AG09309 (cell line): ENCODE results near the gene HDAC6.
"Not testable (repeated sequence)": the region's sequence is repeated elsewhere in the genome, so short reads cannot be mapped to it uniquely, and the experiment has no call there.

ENCODE experiments used
- DNase-seq: peaks from one replicate; pipeline ENCODE4 v3.0.0-alpha.2; 2010; ENCODE audit warnings: low read depth
- H3K4me3 ChIP-seq: 2 replicates; pipeline ENCODE4 v1.5.1; 2011; ENCODE audit warnings: mild to moderate bottlenecking, low read depth, low read length, moderate library complexity; ENCODE audit not compliant: control insufficient read depth
- TF ChIP-seq, protein P1 (sequence below): IDR thresholded peaks from 2 replicates; pipeline ENCODE4 v1.5.1; 2011; ENCODE audit warnings: mild to moderate bottlenecking, low read depth, low read length, inconsistent platforms; ENCODE audit not compliant: insufficient read depth, control insufficient read depth; ENCODE audit errors: missing control alignments

HDAC6 gene

DNA sequence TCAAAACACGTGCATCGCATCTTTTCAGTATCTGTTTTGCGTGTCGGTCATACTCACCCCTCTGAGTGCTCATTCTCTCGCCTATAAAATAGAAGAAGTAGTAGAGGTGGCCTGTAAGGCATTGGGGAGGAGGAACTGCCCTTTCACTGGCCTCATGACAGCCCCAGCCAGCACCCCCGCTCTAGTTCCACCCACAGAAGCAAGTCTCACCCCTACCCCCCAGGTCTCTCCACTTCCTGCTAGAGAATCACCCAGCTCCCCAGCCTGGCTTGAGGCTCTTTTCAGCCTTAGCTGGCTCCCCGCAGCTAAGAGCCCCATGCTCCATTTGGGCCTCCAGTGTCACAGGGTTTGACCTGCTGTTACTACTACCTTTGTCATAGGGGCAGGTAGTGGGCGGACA is 11.8 kb downstream of the HDAC6 start:
- TF ChIP-seq, protein P1, sequence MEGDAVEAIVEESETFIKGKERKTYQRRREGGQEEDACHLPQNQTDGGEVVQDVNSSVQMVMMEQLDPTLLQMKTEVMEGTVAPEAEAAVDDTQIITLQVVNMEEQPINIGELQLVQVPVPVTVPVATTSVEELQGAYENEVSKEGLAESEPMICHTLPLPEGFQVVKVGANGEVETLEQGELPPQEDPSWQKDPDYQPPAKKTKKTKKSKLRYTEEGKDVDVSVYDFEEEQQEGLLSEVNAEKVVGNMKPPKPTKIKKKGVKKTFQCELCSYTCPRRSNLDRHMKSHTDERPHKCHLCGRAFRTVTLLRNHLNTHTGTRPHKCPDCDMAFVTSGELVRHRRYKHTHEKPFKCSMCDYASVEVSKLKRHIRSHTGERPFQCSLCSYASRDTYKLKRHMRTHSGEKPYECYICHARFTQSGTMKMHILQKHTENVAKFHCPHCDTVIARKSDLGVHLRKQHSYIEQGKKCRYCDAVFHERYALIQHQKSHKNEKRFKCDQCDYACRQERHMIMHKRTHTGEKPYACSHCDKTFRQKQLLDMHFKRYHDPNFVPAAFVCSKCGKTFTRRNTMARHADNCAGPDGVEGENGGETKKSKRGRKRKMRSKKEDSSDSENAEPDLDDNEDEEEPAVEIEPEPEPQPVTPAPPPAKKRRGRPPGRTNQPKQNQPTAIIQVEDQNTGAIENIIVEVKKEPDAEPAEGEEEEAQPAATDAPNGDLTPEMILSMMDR = no peak
- no peak for DNase-seq

DNA sequence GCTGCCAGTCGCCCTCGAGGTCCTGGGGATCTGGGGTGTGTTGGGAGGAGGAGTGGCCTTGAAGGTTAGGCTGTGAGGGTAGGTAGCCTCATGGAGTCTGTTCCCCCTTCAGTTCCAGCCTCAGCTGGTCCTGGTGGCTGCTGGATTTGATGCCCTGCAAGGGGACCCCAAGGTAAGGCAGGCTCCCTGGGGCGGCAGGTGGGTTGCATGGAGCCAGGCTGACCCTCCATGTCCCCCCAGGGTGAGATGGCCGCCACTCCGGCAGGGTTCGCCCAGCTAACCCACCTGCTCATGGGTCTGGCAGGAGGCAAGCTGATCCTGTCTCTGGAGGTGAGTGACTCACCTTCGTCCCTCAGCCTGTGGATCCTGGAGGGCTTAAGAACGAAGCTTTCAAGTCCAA is 12.9 kb downstream of the HDAC6 start:
- TF ChIP-seq, protein P1 = no peak
- DNase-seq = no peak
- H3K4me3 ChIP-seq = no peak overlapping the region

More for the DNA sequence above, 11.8 kb downstream of the HDAC6 start:
- H3K4me3 ChIP-seq = no peak overlapping the region

DNA sequence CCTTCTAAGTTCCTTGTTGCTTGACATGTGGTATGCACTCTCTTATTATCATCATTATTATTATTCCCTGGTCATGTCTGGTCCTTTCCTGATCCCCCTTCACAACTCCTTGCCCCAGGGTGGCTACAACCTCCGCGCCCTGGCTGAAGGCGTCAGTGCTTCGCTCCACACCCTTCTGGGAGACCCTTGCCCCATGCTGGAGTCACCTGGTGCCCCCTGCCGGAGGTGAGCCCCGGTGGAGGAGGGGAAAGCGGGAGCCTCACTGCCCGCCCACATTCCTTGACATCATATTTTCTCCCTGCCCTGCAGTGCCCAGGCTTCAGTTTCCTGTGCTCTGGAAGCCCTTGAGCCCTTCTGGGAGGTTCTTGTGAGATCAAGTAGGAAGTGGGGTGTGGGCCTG is 13.4 kb downstream of the HDAC6 start:
- DNase-seq = no peak
- TF ChIP-seq, protein P1 = no peak
- no peak overlapping the region for H3K4me3 ChIP-seq

- TF ChIP-seq, protein P1 = no peak
- H3K4me3 ChIP-seq = no peak overlapping the region
- DNase-seq = no peak
Observed at GRCh38 chrX:48816014-48816810, 14.3 kb downstream of the HDAC6 start.

DNA sequence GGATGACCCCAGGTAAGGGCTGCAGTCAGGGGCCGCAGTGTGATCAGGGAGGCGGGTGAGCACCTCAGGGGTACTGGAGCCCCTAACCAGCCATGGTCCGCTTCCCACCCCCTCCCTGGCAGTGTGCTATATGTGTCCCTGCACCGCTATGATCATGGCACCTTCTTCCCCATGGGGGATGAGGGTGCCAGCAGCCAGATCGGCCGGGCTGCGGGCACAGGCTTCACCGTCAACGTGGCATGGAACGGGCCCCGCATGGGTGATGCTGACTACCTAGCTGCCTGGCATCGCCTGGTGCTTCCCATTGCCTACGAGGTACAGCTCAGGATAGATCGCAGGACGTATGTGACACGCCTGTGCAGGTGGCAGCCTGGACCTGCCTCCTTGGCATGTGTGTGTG is 16.2 kb downstream of the HDAC6 start:
- DNase-seq = no peak
- TF ChIP-seq, protein P1 = no peak
- no peak overlapping the region for H3K4me3 ChIP-seq

GRCh38 chrX:48818866-48819265 is 17.0 kb downstream of the HDAC6 start:
- no peak for DNase-seq
- TF ChIP-seq, protein P1 = no peak
- H3K4me3 ChIP-seq = no peak overlapping the region

DNA sequence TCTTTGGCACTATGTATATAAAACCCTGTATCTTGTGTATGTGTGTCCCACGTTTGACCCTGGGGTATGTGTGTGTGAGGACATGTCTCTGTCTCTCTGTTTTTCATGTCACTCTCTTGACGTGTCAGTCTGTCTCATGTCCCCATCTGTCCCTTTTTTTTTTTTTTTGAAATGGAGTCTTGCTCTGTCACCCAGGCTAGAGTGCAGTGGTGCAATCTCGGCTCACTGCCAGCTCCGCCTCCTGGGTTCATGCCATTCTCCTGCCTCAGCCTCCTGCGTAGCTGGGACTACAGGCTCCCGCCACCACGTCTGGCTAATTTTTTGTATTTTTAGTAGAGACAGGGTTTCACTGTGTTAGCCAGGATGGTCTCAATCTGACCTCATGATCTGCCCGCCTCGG is 17.5 kb downstream of the HDAC6 start:
- H3K4me3 ChIP-seq, DNase-seq: not testable (repeated sequence)
